ENCODE results near the gene MORC1.

GRCh38 chr3:109081746-109082510, 36.0 kb downstream of the MORC1 start:
- TF ChIP-seq CTCF (IDR thresholded peaks at IDR 0.05), result peak in 2 of 4 experiments; percentile 6 to 31
- TF ChIP-seq POLR2AphosphoS5 (IDR thresholded peaks at IDR 0.05), result no peak
- TF ChIP-seq EP300 (IDR thresholded peaks at IDR 0.05), result no peak
